ENCODE data around the gene MAPKBP1.

- TF ChIP-seq CTCF (IDR thresholded peaks at IDR 0.05) (no peak), POLR2A (IDR thresholded peaks at IDR 0.05) (no peak)
These were observed 42.5 kb downstream of the MAPKBP1 start for GRCh38 chr15:41816788-41817187.

All from heart left ventricle (tissue), 13 donors.